K562 (cell line): ENCODE measurements around the gene LRRC10. TPM values are rescaled to one million over a fixed set of nuclear protein-coding genes. Genes with fewer than 3 reads are reported as not detected.
A peak's percentile ranks its signal among the peaks of the same experiment; 100 is the strongest.

Experiments used
- ARID1B ChIP-seq: fragments of 450-650 bp; IDR thresholded peaks from 2 replicates; pipeline ENCODE4 v1.6.1; 2016; ENCODE audit warnings: antibody characterized with exemption, mild to moderate bottlenecking, inconsistent platforms
- CC2D1A ChIP-seq: fragments of 450-650 bp; IDR thresholded peaks from 2 replicates; pipeline ENCODE4 v1.6.1; 2017; ENCODE audit warnings: mild to moderate bottlenecking
- CCNT2 ChIP-seq: IDR thresholded peaks from 2 replicates; pipeline ENCODE4 v1.6.1; 2011; ENCODE audit warnings: borderline replicate concordance, low read depth, mild to moderate bottlenecking, moderate library complexity, mixed read lengths, low read length; ENCODE audit not compliant: insufficient read length; ENCODE audit errors: extremely low read depth
- CGGBP1 ChIP-seq: fragments of 250-450 bp; sonication (Bioruptor Pico); IDR thresholded peaks from 2 replicates; pipeline ENCODE4 v1.9.0; 2021; ENCODE audit warnings: mild to moderate bottlenecking
- CHD1 ChIP-seq: fragments of 200-600 bp; sonication (generic); IDR thresholded peaks from one replicate; pipeline ENCODE4 v1.6.1; 2012; ENCODE audit warnings: mild to moderate bottlenecking, moderate library complexity, low read length, inconsistent platforms
- E2F1 ChIP-seq: sonication (generic); formaldehyde crosslinking; IDR thresholded peaks from 2 replicates; pipeline ENCODE4 v1.8.1; 2023; ENCODE audit warnings: mild to moderate bottlenecking, missing genetic modification reagents, moderate library complexity
- E2F8 ChIP-seq: fragments of 450-650 bp; IDR thresholded peaks from 2 replicates; pipeline ENCODE4 v1.7.1; 2018; ENCODE audit warnings: mild to moderate bottlenecking, low read depth; ENCODE audit not compliant: partially characterized antibody
- FOXA3 ChIP-seq, 2 experiments: fragments of 450-650 bp in 1 of 2; sonication (generic) in 1 of 2; formaldehyde crosslinking; IDR thresholded peaks in 1 of 2; conservative IDR thresholded peaks in 1 of 2; 2 replicates each; pipeline versions ENCODE4 v1.4.0 to v1.8.0; 2020 to 2022; ENCODE audit warnings: mild to moderate bottlenecking in 2 of 2, missing genetic modification reagents in 1 of 2
- FOXK2 ChIP-seq, 2 experiments: fragments of 450-650 bp; IDR thresholded peaks in 1 of 2; conservative IDR thresholded peaks in 1 of 2; 2 replicates each; pipeline ENCODE4 v1.6.1; 2016; ENCODE audit warnings: low read depth in 2 of 2, mild to moderate bottlenecking in 1 of 2
- HNRNPH1 ChIP-seq: fragments of 200-400 bp; formaldehyde crosslinking; optimal IDR thresholded peaks from 2 replicates; pipeline ENCODE3; 2017; ENCODE audit warnings: low read depth, mild to moderate bottlenecking, low read length, moderate library complexity
- HOXB6 ChIP-seq: fragments of 250-450 bp; sonication (Bioruptor Pico); IDR thresholded peaks from 2 replicates; pipeline ENCODE4 v1.5.1; 2022; ENCODE audit warnings: mild to moderate bottlenecking, borderline replicate concordance
- MAX ChIP-seq: sonication (generic); formaldehyde crosslinking; IDR thresholded peaks from 2 replicates; pipeline ENCODE4 v1.9.0; 2022; ENCODE audit warnings: mild to moderate bottlenecking, missing genetic modification reagents
- MCM2 ChIP-seq: fragments of 450-650 bp; IDR thresholded peaks from 2 replicates; pipeline ENCODE4 v1.6.1; 2017; ENCODE audit warnings: low read depth, mild to moderate bottlenecking
- NR3C1 ChIP-seq: sonication (generic); formaldehyde crosslinking; IDR thresholded peaks from 2 replicates; pipeline ENCODE4 v1.8.1; 2022; ENCODE audit warnings: missing genetic modification reagents
- RBM14 ChIP-seq: fragments of 200-400 bp; formaldehyde crosslinking; IDR thresholded peaks from 2 replicates; pipeline ENCODE4 v1.6.1; 2018; ENCODE audit warnings: low read depth, mild to moderate bottlenecking, low read length, moderate library complexity, borderline replicate concordance; ENCODE audit not compliant: insufficient read depth
- RBM34 ChIP-seq: fragments of 200-400 bp; formaldehyde crosslinking; IDR thresholded peaks from 2 replicates; pipeline ENCODE4 v1.6.1; 2018; ENCODE audit warnings: low read length, borderline replicate concordance; ENCODE audit not compliant: insufficient read depth
- RFX5 ChIP-seq: IDR thresholded peaks from 2 replicates; pipeline ENCODE4 v1.6.1; 2011; ENCODE audit warnings: low read depth, mild to moderate bottlenecking, improper control_type of control experiment, low read length
- TFAM ChIP-seq: fragments of 250-450 bp; sonication (Bioruptor Pico); conservative IDR thresholded peaks from 2 replicates; pipeline ENCODE4 v1.5.0; 2021; ENCODE audit warnings: mild to moderate bottlenecking, moderate library complexity
- TGIF2 ChIP-seq: sonication (generic); formaldehyde crosslinking; IDR thresholded peaks from 2 replicates; pipeline ENCODE4 v1.8.1; 2022; ENCODE audit warnings: mild to moderate bottlenecking, missing genetic modification reagents, moderate library complexity
- XRCC3 ChIP-seq: fragments of 450-650 bp; IDR thresholded peaks from 2 replicates; pipeline ENCODE4 v1.6.1; 2017; ENCODE audit warnings: mild to moderate bottlenecking, moderate library complexity
- ZNF175 ChIP-seq: fragments of 200-800 bp; sonication (Bioruptor generic); IDR thresholded peaks from 2 replicates; pipeline ENCODE4 v1.6.1; 2016; ENCODE audit warnings: low read depth, mild to moderate bottlenecking, missing genetic modification characterization, missing compliant biosample characterization
- ZNF324 ChIP-seq: fragments of 250-450 bp; sonication (Bioruptor Pico); IDR thresholded peaks from 2 replicates; pipeline ENCODE4 v1.4.0; 2020; ENCODE audit warnings: mild to moderate bottlenecking
- ZNF695 ChIP-seq: fragments of 450-650 bp; formaldehyde crosslinking; IDR thresholded peaks from 2 replicates; pipeline ENCODE4 v1.4.0; 2020; ENCODE audit warnings: mild to moderate bottlenecking, moderate library complexity
- ZNF766 ChIP-seq: fragments of 200-800 bp; sonication (Bioruptor generic); conservative IDR thresholded peaks from 2 replicates; pipeline ENCODE4 v1.6.1; 2016; ENCODE audit warnings: missing genetic modification characterization, missing compliant biosample characterization
- ZNF778 ChIP-seq: fragments of 450-650 bp; formaldehyde crosslinking; IDR thresholded peaks from 2 replicates; pipeline ENCODE4 v1.4.0; 2020; ENCODE audit warnings: mild to moderate bottlenecking, moderate library complexity
- polyA plus RNA-seq, 8 experiments: library from polyadenylated mRNA; depleted of rRNA in 4 of 8; stranded (reverse) in 5 of 8; unstranded in 3 of 8; fragments of >200 nt; fragmentation: Nextera tagmentation in 2 of 8; fragmentation: Illumina TruSeq in 1 of 8; extraction: Ambion mirVana in 2 of 8; extraction: Trizol in 1 of 8; gene quantifications; 2 replicates each; pipeline versions ENCODE4 v1.2.1 to v1.2.3, GENCODE V29; 2011 to 2014; ENCODE audit warnings: inconsistent platforms in 1 of 8, missing spikeins in 1 of 8
- total RNA-seq, 7 experiments: library from RNA; depleted of rRNA in 6 of 7; stranded (reverse); fragments of >200 nt in 6 of 7; fragmentation: Illumina TruSeq in 2 of 7; extraction: Trizol in 2 of 7; gene quantifications; 2 replicates each; pipeline versions ENCODE4 v1.2.1 to v1.2.3, GENCODE V29; 2011 to 2021; ENCODE audit warnings: low replicate concordance in 1 of 7

Gene LRRC10
- total and polyA plus RNA-seq, 9 of the 15 experiments (the other 6 are each of a cell fraction or from before 2014, with no cell fraction given): 0.09 TPM; not detected in 8

GRCh38 chr12:69623970-69624369, 13.3 kb upstream of the LRRC10 start (continued):
- TF ChIP-seq CCNT2: peak; percentile 98
- TF ChIP-seq ZNF766 (CRISPR knock-in tag): peak; percentile 97
- TF ChIP-seq ZNF324 (CRISPR knock-in tag): no peak
- TF ChIP-seq E2F1 (CRISPR knock-in tag): no peak
- TF ChIP-seq ARID1B: peak; percentile 99
- TF ChIP-seq CHD1: no peak
- peak; percentile 91 for TF ChIP-seq MAX
- TF ChIP-seq FOXA3 (CRISPR knock-in tag; conservative IDR thresholded peaks at IDR 0.05 in 1 of 2, IDR thresholded peaks at IDR 0.05 in 1 of 2): no peak
- peak; percentile 98; the same call in 1 of the 2 replicates for TF ChIP-seq CC2D1A
- TF ChIP-seq CGGBP1 (CRISPR knock-in tag): no peak; the same call in 1 of the 2 replicates
- no peak for TF ChIP-seq MCM2
- no peak for TF ChIP-seq ZNF778
- peak; percentile 93 for TF ChIP-seq ZNF175
- no peak for TF ChIP-seq NR3C1
- TF ChIP-seq XRCC3: no peak
- TF ChIP-seq TFAM: no peak
- TF ChIP-seq HOXB6 (CRISPR knock-in tag): no peak
- no peak for TF ChIP-seq TGIF2 (CRISPR knock-in tag)
- TF ChIP-seq RFX5: no peak
- peak in 1 of 2 experiments; percentile 76; a peak in 2 of 4 replicates for TF ChIP-seq FOXK2 (conservative IDR thresholded peaks at IDR 0.05 in 1 of 2, IDR thresholded peaks at IDR 0.05 in 1 of 2; ENCODE audit: low read depth in 2 of 2)
- TF ChIP-seq HNRNPH1: no peak
- no peak for TF ChIP-seq ZNF695 (CRISPR knock-in tag)
- no peak for TF ChIP-seq RBM14
- no peak for TF ChIP-seq RBM34
- no peak for TF ChIP-seq E2F8
